ENCODE data around the gene CAPZA1. TPM values are rescaled to one million over a fixed set of nuclear protein-coding genes. Genes with fewer than 3 reads are reported as not detected.

The CAPZA1 gene
- total and polyA plus RNA-seq, 10 of the 15 experiments (the other 5 are each of a cell fraction or from before 2014, with no cell fraction given), result 187 to 886 (median 278) TPM

DNA sequence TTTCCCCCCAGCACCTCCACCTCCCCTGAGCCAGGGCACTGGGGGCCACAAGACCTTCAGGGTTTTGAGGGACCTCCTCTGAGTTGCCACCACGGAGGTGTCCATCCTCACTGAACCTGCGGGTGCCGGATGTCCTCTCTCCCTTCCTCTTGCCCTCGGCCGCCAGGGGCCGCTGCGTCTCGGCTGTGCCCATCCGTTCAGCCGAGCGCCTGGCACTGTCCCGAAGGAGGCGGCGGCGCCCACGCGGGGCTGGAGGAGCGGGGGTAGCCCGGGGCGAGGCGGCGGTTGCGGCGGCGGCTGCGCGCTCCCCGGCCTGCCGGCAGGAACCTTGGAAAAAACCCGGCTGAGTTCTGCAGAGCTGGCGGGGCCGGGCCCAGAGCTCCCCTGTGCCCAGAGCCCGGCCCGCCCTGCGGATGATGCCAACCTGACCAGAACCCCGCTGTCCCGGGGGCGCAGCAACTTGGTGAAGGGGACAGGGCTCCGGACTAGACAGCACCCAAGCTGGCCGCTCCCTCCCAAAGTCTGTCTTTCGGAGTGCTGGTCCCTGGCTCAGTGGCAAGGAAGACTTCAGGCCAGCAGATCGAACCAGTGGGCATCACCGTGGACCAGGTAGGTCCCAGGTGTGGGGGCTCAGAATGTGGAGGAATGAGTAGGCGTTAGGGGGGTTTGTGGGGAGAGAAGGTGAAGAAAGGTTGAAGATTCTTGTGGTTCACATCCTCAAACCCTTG is 99.2 kb downstream of the CAPZA1 start:
- CTCF ChIA-PET, result interaction anchor here (0.5 to 10.8 kb wide), 20 partner anchors 9 to 668 kb away, joined by 3 to 428 read pairs (median 4); partner anchors contain the start of gene LRIG2
- no peak for DNase-seq (ENCODE audit: low read depth, low spot score)
- ATAC-seq, result peak; percentile 50
- Histone ChIP-seq H3K27ac (ENCODE audit: control insufficient read depth, insufficient read depth) (no peak overlapping the region), H4K20me1 (ENCODE audit: control insufficient read depth, insufficient read depth) (no peaks in the 10 kb centered on the region), H2AFZ (ENCODE audit: control insufficient read depth, low read depth, low read length) (no peak overlapping the region), H3K4me2 (ENCODE audit: control insufficient read depth, insufficient read depth) (peak overlapping the region; percentile 22; the same call in 1 of the 2 replicates), H3K4me1 (ENCODE audit: control insufficient read depth, insufficient read depth, low read length) (peaks cover 16% of the 10 kb centered on the region), H3K9ac (ENCODE audit: control insufficient read depth, insufficient read depth, low read length) (no peak overlapping the region), H3K36me3 (ENCODE audit: control insufficient read depth in 2 of 2, insufficient read depth in 2 of 2, low read length in 1 of 2) (no peaks in the 10 kb centered on the region), H3K79me2 (ENCODE audit: control insufficient read depth, insufficient read depth, low read length) (no peaks in the 10 kb centered on the region), H3K4me3 (no peak overlapping the region), H3K9me3 (replicated peaks; ENCODE audit: control insufficient read depth, insufficient read depth, low read length) (no peaks in the 10 kb centered on the region), H3K27me3 (replicated peaks in 1 of 2; ENCODE audit: control insufficient read depth in 2 of 2, insufficient read depth in 2 of 2, low read length in 1 of 2) (peaks cover 0 to 3% of the 10 kb centered on the region in 2 experiments; a peak in 2 of 4 replicates)
- BruUV-seq (replicated peaks), result no TSS peak
- intact Hi-C loops (cut with micrococcal nuclease; ENCODE audit: unreplicated experiment) (loop anchor here (5.0 to 10.0 kb wide), 4 partner anchors 163 to 958 kb away; partner anchors contain the start of gene MAGI3), in situ Hi-C loops (cut with MboI) (loop anchor here (5.0 kb wide), 2 partner anchors 88 to 323 kb away; no protein-coding TSS in a partner anchor)
- POLR2A ChIA-PET, result interaction anchor here (0.5 to 1.3 kb wide), 2 partner anchors 87 to 1764 kb away, joined by 3 read pairs; no protein-coding TSS in a partner anchor
- RAD21 ChIA-PET (ENCODE audit: unreplicated experiment), result interaction anchor here (1.1 to 8.6 kb wide), 4 partner anchors 11 to 354 kb away, joined by 3 to 192 read pairs (median 4); partner anchors contain the start of gene LRIG2
- SMC1A ChIA-PET (ENCODE audit: uncharacterized antibody, unreplicated experiment), result interaction anchor here (0.7 to 8.7 kb wide), 5 partner anchors 14 to 323 kb away, joined by 3 to 178 read pairs (median 3); no protein-coding TSS in a partner anchor
- 16% methylated on average over 44 of the region's 44 CpGs for WGBS (ENCODE audit: insufficient coverage, insufficient replicate concordance, low lambda C conversion rate, missing lambda C conversion rate)
- FAIRE-seq, result no peak
- TF ChIP-seq ZNF622 (IDR thresholded peaks at IDR 0.05), result no peak
- TF ChIP-seq, protein P1, sequence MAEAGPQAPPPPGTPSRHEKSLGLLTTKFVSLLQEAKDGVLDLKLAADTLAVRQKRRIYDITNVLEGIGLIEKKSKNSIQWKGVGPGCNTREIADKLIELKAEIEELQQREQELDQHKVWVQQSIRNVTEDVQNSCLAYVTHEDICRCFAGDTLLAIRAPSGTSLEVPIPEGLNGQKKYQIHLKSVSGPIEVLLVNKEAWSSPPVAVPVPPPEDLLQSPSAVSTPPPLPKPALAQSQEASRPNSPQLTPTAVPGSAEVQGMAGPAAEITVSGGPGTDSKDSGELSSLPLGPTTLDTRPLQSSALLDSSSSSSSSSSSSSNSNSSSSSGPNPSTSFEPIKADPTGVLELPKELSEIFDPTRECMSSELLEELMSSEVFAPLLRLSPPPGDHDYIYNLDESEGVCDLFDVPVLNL (IDR thresholded peaks at IDR 0.05; ENCODE audit: low read depth, low read length), result no peak
- TF ChIP-seq GATAD2B (conservative IDR thresholded peaks at IDR 0.05; ENCODE audit: low read depth), result peak; percentile 65
- no peak for TF ChIP-seq SRF (IDR thresholded peaks at IDR 0.05; ENCODE audit: low read depth in 2 of 2, low read length in 2 of 2)
- TF ChIP-seq POLR2A (IDR thresholded peaks at IDR 0.05; ENCODE audit: low read depth, low read length), result no peak
- TF ChIP-seq, protein P2, sequence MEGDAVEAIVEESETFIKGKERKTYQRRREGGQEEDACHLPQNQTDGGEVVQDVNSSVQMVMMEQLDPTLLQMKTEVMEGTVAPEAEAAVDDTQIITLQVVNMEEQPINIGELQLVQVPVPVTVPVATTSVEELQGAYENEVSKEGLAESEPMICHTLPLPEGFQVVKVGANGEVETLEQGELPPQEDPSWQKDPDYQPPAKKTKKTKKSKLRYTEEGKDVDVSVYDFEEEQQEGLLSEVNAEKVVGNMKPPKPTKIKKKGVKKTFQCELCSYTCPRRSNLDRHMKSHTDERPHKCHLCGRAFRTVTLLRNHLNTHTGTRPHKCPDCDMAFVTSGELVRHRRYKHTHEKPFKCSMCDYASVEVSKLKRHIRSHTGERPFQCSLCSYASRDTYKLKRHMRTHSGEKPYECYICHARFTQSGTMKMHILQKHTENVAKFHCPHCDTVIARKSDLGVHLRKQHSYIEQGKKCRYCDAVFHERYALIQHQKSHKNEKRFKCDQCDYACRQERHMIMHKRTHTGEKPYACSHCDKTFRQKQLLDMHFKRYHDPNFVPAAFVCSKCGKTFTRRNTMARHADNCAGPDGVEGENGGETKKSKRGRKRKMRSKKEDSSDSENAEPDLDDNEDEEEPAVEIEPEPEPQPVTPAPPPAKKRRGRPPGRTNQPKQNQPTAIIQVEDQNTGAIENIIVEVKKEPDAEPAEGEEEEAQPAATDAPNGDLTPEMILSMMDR (IDR thresholded peaks at IDR 0.05 in 2 of 3, conservative IDR thresholded peaks at IDR 0.05 in 1 of 3; ENCODE audit: control insufficient read depth in 2 of 3, extremely low read depth in 1 of 3, insufficient read depth in 1 of 3, low read depth in 3 of 3, low read length in 3 of 3), result peak; percentile 78 to 95 (median 81)
- TF ChIP-seq TARDBP (IDR thresholded peaks at IDR 0.05; ENCODE audit: borderline replicate concordance), result no peak
- 0 out of 2 replicates have a peak, but pooled peaks have one; percentile 33 for TF ChIP-seq DPF2 (IDR thresholded peaks at IDR 0.05)
- TF ChIP-seq SMARCA5 (IDR thresholded peaks at IDR 0.05), result peak; percentile 46; the same call in 1 of the 2 replicates
- TF ChIP-seq BACH1 (IDR thresholded peaks at IDR 0.05; ENCODE audit: borderline replicate concordance), result 0 out of 2 replicates have a peak, but pooled peaks have one; percentile 45
- 0 out of 2 replicates have a peak, but pooled peaks have one; percentile 20 for TF ChIP-seq IRF4 (IDR thresholded peaks at IDR 0.05; ENCODE audit: low read depth, low read length)
- peak; percentile 56; the same call in 1 of the 2 replicates for TF ChIP-seq LARP7 (IDR thresholded peaks at IDR 0.05)
- TF ChIP-seq, protein P3, sequence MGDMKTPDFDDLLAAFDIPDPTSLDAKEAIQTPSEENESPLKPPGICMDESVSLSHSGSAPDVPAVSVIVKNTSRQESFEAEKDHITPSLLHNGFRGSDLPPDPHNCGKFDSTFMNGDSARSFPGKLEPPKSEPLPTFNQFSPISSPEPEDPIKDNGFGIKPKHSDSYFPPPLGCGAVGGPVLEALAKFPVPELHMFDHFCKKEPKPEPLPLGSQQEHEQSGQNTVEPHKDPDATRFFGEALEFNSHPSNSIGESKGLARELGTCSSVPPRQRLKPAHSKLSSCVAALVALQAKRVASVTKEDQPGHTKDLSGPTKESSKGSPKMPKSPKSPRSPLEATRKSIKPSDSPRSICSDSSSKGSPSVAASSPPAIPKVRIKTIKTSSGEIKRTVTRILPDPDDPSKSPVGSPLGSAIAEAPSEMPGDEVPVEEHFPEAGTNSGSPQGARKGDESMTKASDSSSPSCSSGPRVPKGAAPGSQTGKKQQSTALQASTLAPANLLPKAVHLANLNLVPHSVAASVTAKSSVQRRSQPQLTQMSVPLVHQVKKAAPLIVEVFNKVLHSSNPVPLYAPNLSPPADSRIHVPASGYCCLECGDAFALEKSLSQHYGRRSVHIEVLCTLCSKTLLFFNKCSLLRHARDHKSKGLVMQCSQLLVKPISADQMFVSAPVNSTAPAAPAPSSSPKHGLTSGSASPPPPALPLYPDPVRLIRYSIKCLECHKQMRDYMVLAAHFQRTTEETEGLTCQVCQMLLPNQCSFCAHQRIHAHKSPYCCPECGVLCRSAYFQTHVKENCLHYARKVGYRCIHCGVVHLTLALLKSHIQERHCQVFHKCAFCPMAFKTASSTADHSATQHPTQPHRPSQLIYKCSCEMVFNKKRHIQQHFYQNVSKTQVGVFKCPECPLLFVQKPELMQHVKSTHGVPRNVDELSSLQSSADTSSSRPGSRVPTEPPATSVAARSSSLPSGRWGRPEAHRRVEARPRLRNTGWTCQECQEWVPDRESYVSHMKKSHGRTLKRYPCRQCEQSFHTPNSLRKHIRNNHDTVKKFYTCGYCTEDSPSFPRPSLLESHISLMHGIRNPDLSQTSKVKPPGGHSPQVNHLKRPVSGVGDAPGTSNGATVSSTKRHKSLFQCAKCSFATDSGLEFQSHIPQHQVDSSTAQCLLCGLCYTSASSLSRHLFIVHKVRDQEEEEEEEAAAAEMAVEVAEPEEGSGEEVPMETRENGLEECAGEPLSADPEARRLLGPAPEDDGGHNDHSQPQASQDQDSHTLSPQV (IDR thresholded peaks at IDR 0.05), result 0 out of 2 replicates have a peak, but pooled peaks have one; percentile 22
- peak; percentile 49 for TF ChIP-seq YY1 (IDR thresholded peaks at IDR 0.05; ENCODE audit: low read depth, low read length)
- TF ChIP-seq SMC3 (IDR thresholded peaks at IDR 0.05; ENCODE audit: borderline replicate concordance, low read length), result peak; percentile 80
- TF ChIP-seq EGR1 (IDR thresholded peaks at IDR 0.05; ENCODE audit: borderline replicate concordance in 1 of 2, low read depth in 2 of 2, low read length in 2 of 2), result peak in 1 of 2 experiments; percentile 52; a peak in 1 of 3 replicates
- TF ChIP-seq RBBP5 (conservative IDR thresholded peaks at IDR 0.05), result no peak
